ENCODE measurements around the gene FBLN2.

DNA sequence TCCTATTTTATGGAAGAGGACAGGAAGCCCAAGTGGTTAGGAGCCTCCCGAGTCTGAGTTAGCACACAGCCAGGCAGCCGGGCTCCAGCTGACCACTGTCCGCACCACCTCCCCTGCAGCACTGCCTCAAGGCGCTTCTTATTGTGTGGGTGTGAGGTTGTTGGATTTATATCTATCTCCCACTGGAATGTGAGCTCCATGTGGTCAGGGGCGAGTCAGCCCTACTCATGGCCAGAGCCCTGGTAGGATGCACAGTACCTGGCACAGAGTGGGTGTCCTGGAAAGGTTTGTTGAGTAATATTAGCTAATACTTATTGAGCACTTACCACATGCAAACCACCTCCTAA, 9.7 kb upstream of the FBLN2 start:
- no peak for TF ChIP-seq TAF1 (conservative IDR thresholded peaks at IDR 0.05)
- TF ChIP-seq, protein P1, sequence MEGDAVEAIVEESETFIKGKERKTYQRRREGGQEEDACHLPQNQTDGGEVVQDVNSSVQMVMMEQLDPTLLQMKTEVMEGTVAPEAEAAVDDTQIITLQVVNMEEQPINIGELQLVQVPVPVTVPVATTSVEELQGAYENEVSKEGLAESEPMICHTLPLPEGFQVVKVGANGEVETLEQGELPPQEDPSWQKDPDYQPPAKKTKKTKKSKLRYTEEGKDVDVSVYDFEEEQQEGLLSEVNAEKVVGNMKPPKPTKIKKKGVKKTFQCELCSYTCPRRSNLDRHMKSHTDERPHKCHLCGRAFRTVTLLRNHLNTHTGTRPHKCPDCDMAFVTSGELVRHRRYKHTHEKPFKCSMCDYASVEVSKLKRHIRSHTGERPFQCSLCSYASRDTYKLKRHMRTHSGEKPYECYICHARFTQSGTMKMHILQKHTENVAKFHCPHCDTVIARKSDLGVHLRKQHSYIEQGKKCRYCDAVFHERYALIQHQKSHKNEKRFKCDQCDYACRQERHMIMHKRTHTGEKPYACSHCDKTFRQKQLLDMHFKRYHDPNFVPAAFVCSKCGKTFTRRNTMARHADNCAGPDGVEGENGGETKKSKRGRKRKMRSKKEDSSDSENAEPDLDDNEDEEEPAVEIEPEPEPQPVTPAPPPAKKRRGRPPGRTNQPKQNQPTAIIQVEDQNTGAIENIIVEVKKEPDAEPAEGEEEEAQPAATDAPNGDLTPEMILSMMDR (IDR thresholded peaks at IDR 0.05; ENCODE audit: low read depth, low read length, missing input control), result no peak
- TF ChIP-seq, protein P2, sequence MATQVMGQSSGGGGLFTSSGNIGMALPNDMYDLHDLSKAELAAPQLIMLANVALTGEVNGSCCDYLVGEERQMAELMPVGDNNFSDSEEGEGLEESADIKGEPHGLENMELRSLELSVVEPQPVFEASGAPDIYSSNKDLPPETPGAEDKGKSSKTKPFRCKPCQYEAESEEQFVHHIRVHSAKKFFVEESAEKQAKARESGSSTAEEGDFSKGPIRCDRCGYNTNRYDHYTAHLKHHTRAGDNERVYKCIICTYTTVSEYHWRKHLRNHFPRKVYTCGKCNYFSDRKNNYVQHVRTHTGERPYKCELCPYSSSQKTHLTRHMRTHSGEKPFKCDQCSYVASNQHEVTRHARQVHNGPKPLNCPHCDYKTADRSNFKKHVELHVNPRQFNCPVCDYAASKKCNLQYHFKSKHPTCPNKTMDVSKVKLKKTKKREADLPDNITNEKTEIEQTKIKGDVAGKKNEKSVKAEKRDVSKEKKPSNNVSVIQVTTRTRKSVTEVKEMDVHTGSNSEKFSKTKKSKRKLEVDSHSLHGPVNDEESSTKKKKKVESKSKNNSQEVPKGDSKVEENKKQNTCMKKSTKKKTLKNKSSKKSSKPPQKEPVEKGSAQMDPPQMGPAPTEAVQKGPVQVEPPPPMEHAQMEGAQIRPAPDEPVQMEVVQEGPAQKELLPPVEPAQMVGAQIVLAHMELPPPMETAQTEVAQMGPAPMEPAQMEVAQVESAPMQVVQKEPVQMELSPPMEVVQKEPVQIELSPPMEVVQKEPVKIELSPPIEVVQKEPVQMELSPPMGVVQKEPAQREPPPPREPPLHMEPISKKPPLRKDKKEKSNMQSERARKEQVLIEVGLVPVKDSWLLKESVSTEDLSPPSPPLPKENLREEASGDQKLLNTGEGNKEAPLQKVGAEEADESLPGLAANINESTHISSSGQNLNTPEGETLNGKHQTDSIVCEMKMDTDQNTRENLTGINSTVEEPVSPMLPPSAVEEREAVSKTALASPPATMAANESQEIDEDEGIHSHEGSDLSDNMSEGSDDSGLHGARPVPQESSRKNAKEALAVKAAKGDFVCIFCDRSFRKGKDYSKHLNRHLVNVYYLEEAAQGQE (IDR thresholded peaks at IDR 0.05), result no peak
- no peak for TF ChIP-seq RAD21 (IDR thresholded peaks at IDR 0.05)
- no peak for TF ChIP-seq YY1 (IDR thresholded peaks at IDR 0.05)
- TF ChIP-seq, protein P3, sequence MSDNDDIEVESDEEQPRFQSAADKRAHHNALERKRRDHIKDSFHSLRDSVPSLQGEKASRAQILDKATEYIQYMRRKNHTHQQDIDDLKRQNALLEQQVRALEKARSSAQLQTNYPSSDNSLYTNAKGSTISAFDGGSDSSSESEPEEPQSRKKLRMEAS (IDR thresholded peaks at IDR 0.05), result no peak
- TF ChIP-seq RXRA (IDR thresholded peaks at IDR 0.05), result no peak
- TF ChIP-seq EGR1 (IDR thresholded peaks at IDR 0.05; ENCODE audit: low read depth in 2 of 2), result no peak
- TF ChIP-seq, protein P4, sequence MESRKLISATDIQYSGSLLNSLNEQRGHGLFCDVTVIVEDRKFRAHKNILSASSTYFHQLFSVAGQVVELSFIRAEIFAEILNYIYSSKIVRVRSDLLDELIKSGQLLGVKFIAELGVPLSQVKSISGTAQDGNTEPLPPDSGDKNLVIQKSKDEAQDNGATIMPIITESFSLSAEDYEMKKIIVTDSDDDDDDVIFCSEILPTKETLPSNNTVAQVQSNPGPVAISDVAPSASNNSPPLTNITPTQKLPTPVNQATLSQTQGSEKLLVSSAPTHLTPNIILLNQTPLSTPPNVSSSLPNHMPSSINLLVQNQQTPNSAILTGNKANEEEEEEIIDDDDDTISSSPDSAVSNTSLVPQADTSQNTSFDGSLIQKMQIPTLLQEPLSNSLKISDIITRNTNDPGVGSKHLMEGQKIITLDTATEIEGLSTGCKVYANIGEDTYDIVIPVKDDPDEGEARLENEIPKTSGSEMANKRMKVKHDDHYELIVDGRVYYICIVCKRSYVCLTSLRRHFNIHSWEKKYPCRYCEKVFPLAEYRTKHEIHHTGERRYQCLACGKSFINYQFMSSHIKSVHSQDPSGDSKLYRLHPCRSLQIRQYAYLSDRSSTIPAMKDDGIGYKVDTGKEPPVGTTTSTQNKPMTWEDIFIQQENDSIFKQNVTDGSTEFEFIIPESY (IDR thresholded peaks at IDR 0.05), result no peak
- TF ChIP-seq FOXA1 (IDR thresholded peaks at IDR 0.05), result no peak
- TF ChIP-seq SP1 (IDR thresholded peaks at IDR 0.05), result no peak
- no peak for TF ChIP-seq GABPA (IDR thresholded peaks at IDR 0.05 in 1 of 2, conservative IDR thresholded peaks at IDR 0.05 in 1 of 2)
- TF ChIP-seq JUND (IDR thresholded peaks at IDR 0.05), result no peak
- TF ChIP-seq, protein P5, sequence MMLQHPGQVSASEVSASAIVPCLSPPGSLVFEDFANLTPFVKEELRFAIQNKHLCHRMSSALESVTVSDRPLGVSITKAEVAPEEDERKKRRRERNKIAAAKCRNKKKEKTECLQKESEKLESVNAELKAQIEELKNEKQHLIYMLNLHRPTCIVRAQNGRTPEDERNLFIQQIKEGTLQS (IDR thresholded peaks at IDR 0.05), result no peak
